IMR-90 (cell line): Measurements from ENCODE around the gene CADM3. TPM values are rescaled to one million over a fixed set of nuclear protein-coding genes. Genes with fewer than 3 reads are reported as not detected.

Experiments
- ATAC-seq: fragments of 200-7000 bp; cut with Tn5 transposase; 2 replicates; pipeline ENCODE4 v1.9.1; 2020; ENCODE audit warnings: low read depth, mild to moderate bottlenecking, moderate library complexity
- BruUV-seq: library from RNA; stranded (reverse); fragments of 400-500 nt; replicated peaks from 2 replicates; lab custom pipeline; 2021; lab: Mats Ljungman, UMichigan
- CTCF ChIA-PET: fragments of 300-600 bp; formaldehyde crosslinking; extraction: SDS; loops from one replicate; lab custom pipeline; 2021; ENCODE audit warnings: antibody characterized with exemption; lab: Yijun Ruan, JAX
- POLR2A ChIA-PET: fragments of 300-600 bp; sonication (Branson Sonifier 250); formaldehyde crosslinking; loops from one replicate; lab custom pipeline; 2022; ENCODE audit warnings: antibody characterized with exemption; ENCODE audit not compliant: unreplicated experiment; lab: Charles Lee
- DNase-seq: peaks from one replicate; pipeline ENCODE4 v3.0.0; 2013
- H2AFZ ChIP-seq: replicated peaks from 2 replicates; pipeline ENCODE3; 2013; ENCODE audit warnings: low read length, mild to moderate bottlenecking; ENCODE audit not compliant: poor library complexity
- H2AK5ac ChIP-seq: 2 replicates; pipeline ENCODE4 v1.6.1; 2013; ENCODE audit warnings: low read depth, low read length, inconsistent platforms
- H2AK9ac ChIP-seq: replicated peaks from 2 replicates; pipeline ENCODE3; 2013; ENCODE audit warnings: mild to moderate bottlenecking, low read depth, low read length, moderate library complexity; ENCODE audit not compliant: poor library complexity
- H2BK120ac ChIP-seq: 2 replicates; pipeline ENCODE4 v1.6.1; 2013; ENCODE audit warnings: low read depth, low read length, inconsistent platforms
- H2BK15ac ChIP-seq: 3 replicates; pipeline ENCODE4 v1.6.1; 2013; ENCODE audit warnings: low read depth, low read length, inconsistent platforms
- H2BK20ac ChIP-seq: 2 replicates; pipeline ENCODE4 v1.6.1; 2013; ENCODE audit warnings: low read depth, mild to moderate bottlenecking, inconsistent platforms, low read length, moderate library complexity
- H2BK5ac ChIP-seq: 2 replicates; pipeline ENCODE4 v1.6.1; 2013; ENCODE audit warnings: mild to moderate bottlenecking, low read depth, low read length, inconsistent platforms; ENCODE audit not compliant: poor library complexity, severe bottlenecking
- H3K14ac ChIP-seq: replicated peaks from 2 replicates; pipeline ENCODE4 v1.6.1; 2013; ENCODE audit warnings: low read depth, low read length, inconsistent platforms
- H3K18ac ChIP-seq: 2 replicates; pipeline ENCODE4 v1.6.1; 2013; ENCODE audit warnings: low read depth, low read length, control low read depth
- H3K23ac ChIP-seq: 2 replicates; pipeline ENCODE4 v1.6.1; 2013; ENCODE audit warnings: low read depth, low read length, inconsistent platforms
- H3K27ac ChIP-seq: 2 replicates; pipeline ENCODE4 v1.5.1; 2013; ENCODE audit warnings: mild to moderate bottlenecking, control low read depth, low read length; ENCODE audit not compliant: insufficient read depth
- H3K27me3 ChIP-seq: 2 replicates; pipeline ENCODE4 v1.6.1; 2013; ENCODE audit warnings: low read length; ENCODE audit not compliant: control insufficient read depth, insufficient read depth
- H3K36me3 ChIP-seq: 2 replicates; pipeline ENCODE4 v1.6.1; 2013; ENCODE audit warnings: low read length, mixed read lengths; ENCODE audit not compliant: control insufficient read depth, insufficient read depth
- H3K4ac ChIP-seq: 2 replicates; pipeline ENCODE4 v1.6.1; 2013; ENCODE audit warnings: low read depth, low read length, inconsistent platforms
- H3K4me1 ChIP-seq: 2 replicates; pipeline ENCODE4 v1.6.1; 2013; ENCODE audit warnings: low read length, mixed read lengths; ENCODE audit not compliant: control insufficient read depth, insufficient read depth
- H3K4me2 ChIP-seq: 2 replicates; pipeline ENCODE4 v1.6.1; 2013; ENCODE audit warnings: low read depth, mild to moderate bottlenecking, control low read depth, low read length, moderate library complexity
- H3K4me3 ChIP-seq: 2 replicates; pipeline ENCODE4 v1.5.1; 2013; ENCODE audit warnings: low read depth, mild to moderate bottlenecking, control low read depth, low read length, moderate library complexity; ENCODE audit not compliant: insufficient read depth
- H3K56ac ChIP-seq: 2 replicates; pipeline ENCODE4 v1.6.1; 2013; ENCODE audit warnings: low read length, inconsistent platforms; ENCODE audit not compliant: insufficient read depth; ENCODE audit errors: extremely low read depth
- H3K79me1 ChIP-seq, 2 experiments: 2 replicates each; pipeline ENCODE4 v1.6.1; 2013; ENCODE audit warnings: low read length in 2 of 2, inconsistent platforms in 1 of 2, low read depth in 1 of 2
- H3K9ac ChIP-seq: 2 replicates; pipeline ENCODE4 v1.6.1; 2013; ENCODE audit warnings: low read depth, low read length, control low read depth
- H3K9me1 ChIP-seq: 2 replicates; pipeline ENCODE4 v1.6.1; 2013; ENCODE audit warnings: low read length, inconsistent platforms; ENCODE audit not compliant: insufficient read depth
- H3K9me3 ChIP-seq: 2 replicates; pipeline ENCODE4 v1.6.1; 2013; ENCODE audit warnings: low read length; ENCODE audit not compliant: control insufficient read depth, insufficient read depth
- H4K20me1 ChIP-seq: 2 replicates; pipeline ENCODE4 v1.6.1; 2013; ENCODE audit warnings: low read length, inconsistent platforms; ENCODE audit not compliant: insufficient read depth
- H4K5ac ChIP-seq: 2 replicates; pipeline ENCODE4 v1.6.1; 2013; ENCODE audit warnings: mild to moderate bottlenecking, low read depth, low read length, control low read depth
- H4K8ac ChIP-seq, 2 experiments: 2 replicates each; pipeline ENCODE4 v1.6.1; 2013; ENCODE audit warnings: low read depth in 2 of 2, low read length in 2 of 2, control low read depth in 1 of 2, inconsistent platforms in 1 of 2
- H4K91ac ChIP-seq: 2 replicates; pipeline ENCODE4 v1.6.1; 2013; ENCODE audit warnings: low read depth, low read length, inconsistent platforms; ENCODE audit not compliant: insufficient read depth
- BHLHE40 ChIP-seq: fragments of 150-350 bp; IDR thresholded peaks from 2 replicates; pipeline ENCODE4 v1.6.1; 2016; ENCODE audit warnings: mild to moderate bottlenecking, low read depth, low read length
- CEBPB ChIP-seq: IDR thresholded peaks from 2 replicates; pipeline ENCODE4 v1.6.1; 2012; ENCODE audit warnings: low read depth, low read length, improper control_type of control experiment
- CHD1 ChIP-seq: IDR thresholded peaks from 2 replicates; pipeline ENCODE4 v1.6.1; 2012; ENCODE audit warnings: low read depth, low read length, improper control_type of control experiment
- CTCF ChIP-seq: conservative IDR thresholded peaks from 2 replicates; pipeline ENCODE4 v1.5.1; 2012; ENCODE audit warnings: mild to moderate bottlenecking, low read depth, low read length, improper control_type of control experiment
- ELK1 ChIP-seq: fragments of 150-350 bp; IDR thresholded peaks from 2 replicates; pipeline ENCODE4 v1.6.1; 2016; ENCODE audit warnings: low read depth, mild to moderate bottlenecking, low read length, moderate library complexity, borderline replicate concordance
- FOS ChIP-seq: fragments of 150-350 bp; IDR thresholded peaks from 2 replicates; pipeline ENCODE4 v1.6.1; 2016; ENCODE audit warnings: low read depth, low read length
- MAFK ChIP-seq: IDR thresholded peaks from 2 replicates; pipeline ENCODE4 v1.6.1; 2012; ENCODE audit warnings: low read depth, low read length, improper control_type of control experiment
- MAZ ChIP-seq: IDR thresholded peaks from 2 replicates; pipeline ENCODE4 v1.6.1; 2012; ENCODE audit warnings: low read depth, mild to moderate bottlenecking, low read length, improper control_type of control experiment, moderate library complexity, borderline replicate concordance
- MXI1 ChIP-seq: IDR thresholded peaks from 2 replicates; pipeline ENCODE4 v1.6.1; 2012; ENCODE audit warnings: low read depth, mild to moderate bottlenecking, low read length, moderate library complexity, borderline replicate concordance
- NFE2L2 ChIP-seq: fragments of 150-350 bp; IDR thresholded peaks from 2 replicates; pipeline ENCODE4 v1.6.1; 2016; ENCODE audit warnings: low read depth, mild to moderate bottlenecking, low read length
- POLR2A ChIP-seq: IDR thresholded peaks from 2 replicates; pipeline ENCODE4 v1.6.1; 2012; ENCODE audit warnings: mild to moderate bottlenecking, low read depth, low read length
- RAD21 ChIP-seq: IDR thresholded peaks from 2 replicates; pipeline ENCODE4 v1.6.1; 2012; ENCODE audit warnings: low read length, improper control_type of control experiment
- RCOR1 ChIP-seq: IDR thresholded peaks from 2 replicates; pipeline ENCODE4 v1.6.1; 2012; ENCODE audit warnings: mild to moderate bottlenecking, low read length, improper control_type of control experiment; ENCODE audit not compliant: insufficient replicate concordance
- RFX5 ChIP-seq: IDR thresholded peaks from 2 replicates; pipeline ENCODE4 v1.8.0; 2012; ENCODE audit warnings: low read depth, mild to moderate bottlenecking, low read length, moderate library complexity
- SMC3 ChIP-seq: fragments of 150-350 bp; IDR thresholded peaks from 2 replicates; pipeline ENCODE4 v1.6.1; 2016; ENCODE audit warnings: low read depth, mild to moderate bottlenecking, antibody characterized with exemption, low read length, moderate library complexity
- USF2 ChIP-seq: fragments of 150-350 bp; IDR thresholded peaks from 2 replicates; pipeline ENCODE4 v1.6.1; 2017; ENCODE audit warnings: mild to moderate bottlenecking, antibody characterized with exemption, low read length, low read depth
- WGBS, 2 experiments: methylation state at CpG; one replicate each; pipeline versions ENCODE4 v1.1.5 to v1.1.7; 2013; ENCODE audit warnings: missing lambda C conversion rate in 2 of 2; ENCODE audit not compliant: insufficient read length in 1 of 2; ENCODE audit errors: extremely low coverage in 2 of 2; 5-methylcytosine and 5-hydroxymethylcytosine counted together
- dilution Hi-C: fragments of 300-500 bp; cut with HindIII; formaldehyde crosslinking; loops from one replicate; pipeline ENCODE4 v1.14.3; 2018; ENCODE audit warnings: low sequenced_read_pairs; ENCODE audit not compliant: unreplicated experiment
- in situ Hi-C: fragments of 300-500 bp; cut with MboI; formaldehyde crosslinking; loops from 3 replicates; pipeline ENCODE4 v1.14.3; 2019; ENCODE audit warnings: low sequenced_read_pairs, inconsistent platforms, mixed read lengths
- intact Hi-C: fragments of 100-400 bp; cut with micrococcal nuclease; formaldehyde crosslinking; loops from 2 replicates; pipeline ENCODE4 v1.10.0; 2022
- polyA plus RNA-seq, 3 experiments: library from polyadenylated mRNA; depleted of rRNA; stranded (reverse); fragments of >200 nt; gene quantifications; 2 replicates each; pipeline ENCODE4 v1.2.3, GENCODE V29; 2012; ENCODE audit warnings: low replicate concordance in 1 of 3
- total RNA-seq: library from RNA; depleted of rRNA; stranded (reverse); fragments of >200 nt; gene quantifications from 2 replicates; pipeline ENCODE4 v1.2.3, GENCODE V29; 2012

CADM3 gene
- total and polyA plus RNA-seq, 2 of the 4 experiments (the other 2 are of a cell fraction) = not detected

- no peak for DNase-seq
- no peaks in the 10 kb centered on the region for H4K20me1 ChIP-seq
- H3K14ac ChIP-seq = no peak overlapping the region
- no peak overlapping the region for H4K8ac ChIP-seq
- no peak overlapping the region for H3K56ac ChIP-seq
- H2BK15ac ChIP-seq = no peak overlapping the region
- ATAC-seq = no peak
- no peaks in the 10 kb centered on the region for H3K79me1 ChIP-seq
- H4K5ac ChIP-seq = no peak overlapping the region
- H3K18ac ChIP-seq = no peak overlapping the region
- POLR2A ChIA-PET = no interaction called here
- no peak overlapping the region for H3K4ac ChIP-seq
- CTCF ChIA-PET = interaction anchor here (0.8 to 1.0 kb wide), 2 partner anchors 9 to 47 kb away, joined by 3 to 4 read pairs; no protein-coding TSS in a partner anchor
- H3K27ac ChIP-seq = no peak overlapping the region
- H3K9me3 ChIP-seq = no peaks in the 10 kb centered on the region
- no peak overlapping the region for H3K4me2 ChIP-seq
- H3K9me1 ChIP-seq = no peaks in the 10 kb centered on the region
- no peak overlapping the region for H2AFZ ChIP-seq
- H4K91ac ChIP-seq = no peak overlapping the region
- H2BK5ac ChIP-seq = no peak overlapping the region
- no peak overlapping the region for H3K9ac ChIP-seq
- no CpG with 5 or more reads among the region's 7 CpGs for WGBS, 2 experiments
- no peak overlapping the region for H2BK120ac ChIP-seq
- no peak overlapping the region for H3K23ac ChIP-seq
- no peak overlapping the region for H2AK5ac ChIP-seq
- BruUV-seq = no TSS peak
- no peak overlapping the region for H2BK20ac ChIP-seq
- no peak overlapping the region for H3K4me3 ChIP-seq
- TF ChIP-seq MXI1 = no peak
- TF ChIP-seq MAZ = no peak
- TF ChIP-seq FOS = no peak
- TF ChIP-seq BHLHE40 = no peak
- TF ChIP-seq RCOR1 = no peak
- TF ChIP-seq CHD1 = no peak
- TF ChIP-seq USF2 = no peak
- TF ChIP-seq RFX5 = no peak
- no peak for TF ChIP-seq CEBPB
- no peak for TF ChIP-seq RAD21
- TF ChIP-seq MAFK = no peak
- TF ChIP-seq ELK1 = no peak
- TF ChIP-seq SMC3 = no peak
- no peak for TF ChIP-seq POLR2A
- no peak for TF ChIP-seq NFE2L2
- TF ChIP-seq CTCF = no peak
- no peaks in the 10 kb centered on the region for H3K36me3 ChIP-seq
- peaks cover 4% of the 10 kb centered on the region for H3K27me3 ChIP-seq
- in situ Hi-C loops = loop anchor here (25.0 kb wide), 1 partner anchor 679 kb away; no protein-coding TSS in a partner anchor
- no peak overlapping the region for H2AK9ac ChIP-seq
- dilution Hi-C loops = no loop called here
- intact Hi-C loops = no loop called here
- H3K4me1 ChIP-seq = no peaks in the 10 kb centered on the region
Measured at GRCh38 chr1:159208175-159208825, 36.9 kb downstream of the CADM3 start.
